SK-N-SH treated with all-trans-retinoic acid at 6 μM for 48 hours (cell line): Measurements from ENCODE around the gene UNC5CL.
"Not testable (repeated sequence)": the region's sequence is repeated elsewhere in the genome, so short reads cannot be mapped to it uniquely, and the experiment has no call there.

ENCODE experiments used
- ATAC-seq: fragments of 200-7000 bp; cut with Tn5 transposase; 3 replicates; pipeline ENCODE4 v1.9.1; 2020; ENCODE audit warnings: mild to moderate bottlenecking, moderate library complexity
- ARNTL ChIP-seq: fragments of 450-650 bp; formaldehyde crosslinking; IDR thresholded peaks from 2 replicates; pipeline ENCODE4 v1.5.0; 2020; ENCODE audit warnings: low read depth, mild to moderate bottlenecking, moderate library complexity, borderline replicate concordance
- BACH2 ChIP-seq: fragments of 250-450 bp; sonication (Bioruptor Pico); IDR thresholded peaks from 2 replicates; pipeline ENCODE4 v1.9.0; 2021; ENCODE audit warnings: mild to moderate bottlenecking, borderline replicate concordance
- ESRRG ChIP-seq: fragments of 250-450 bp; sonication (Bioruptor Pico); IDR thresholded peaks from 2 replicates; pipeline ENCODE4 v1.6.1; 2021; ENCODE audit warnings: mild to moderate bottlenecking
- ISL1 ChIP-seq: fragments of 250-450 bp; sonication (Bioruptor Pico); IDR thresholded peaks from 2 replicates; pipeline ENCODE4 v2.1.2; 2022; ENCODE audit warnings: mild to moderate bottlenecking, moderate library complexity
- OSR1 ChIP-seq: fragments of 250-450 bp; sonication (Bioruptor Pico); IDR thresholded peaks from 2 replicates; pipeline ENCODE4 v1.8.0; 2022; ENCODE audit warnings: moderate library complexity, mild to moderate bottlenecking, inconsistent platforms
- PPARA ChIP-seq: fragments of 250-450 bp; sonication (Bioruptor Pico); IDR thresholded peaks from 2 replicates; pipeline ENCODE4 v1.5.0; 2020; ENCODE audit warnings: mild to moderate bottlenecking, borderline replicate concordance
- RARB ChIP-seq: fragments of 250-450 bp; sonication (Bioruptor Pico); IDR thresholded peaks from 2 replicates; pipeline ENCODE4 v1.8.0; 2021; ENCODE audit warnings: mild to moderate bottlenecking, moderate library complexity
- SNAI2 ChIP-seq: fragments of 250-450 bp; sonication (Bioruptor Pico); IDR thresholded peaks from 2 replicates; pipeline ENCODE4 v1.5.0; 2020; ENCODE audit warnings: mild to moderate bottlenecking, moderate library complexity
- TCF4 ChIP-seq: fragments of 250-450 bp; sonication (Bioruptor Pico); IDR thresholded peaks from 2 replicates; pipeline ENCODE4 v1.8.0; 2021; ENCODE audit warnings: mild to moderate bottlenecking, moderate library complexity, borderline replicate concordance
- TOX ChIP-seq: fragments of 250-450 bp; sonication (Bioruptor Pico); IDR thresholded peaks from 2 replicates; pipeline ENCODE4 v1.8.0; 2021; ENCODE audit warnings: mild to moderate bottlenecking, moderate library complexity, borderline replicate concordance
- ZC3H10 ChIP-seq: fragments of 250-450 bp; sonication (Bioruptor Pico); IDR thresholded peaks from 2 replicates; pipeline ENCODE4 v1.5.1; 2021; ENCODE audit warnings: mild to moderate bottlenecking, moderate library complexity
- ZFP3 ChIP-seq: fragments of 250-450 bp; sonication (Bioruptor Pico); IDR thresholded peaks from 2 replicates; pipeline ENCODE4 v1.5.0; 2020; ENCODE audit warnings: mild to moderate bottlenecking, moderate library complexity
- ZFP30 ChIP-seq: fragments of 450-650 bp; formaldehyde crosslinking; IDR thresholded peaks from 2 replicates; pipeline ENCODE4 v1.5.0; 2022; ENCODE audit warnings: mild to moderate bottlenecking, moderate library complexity
- ZNF565 ChIP-seq: fragments of 450-650 bp; formaldehyde crosslinking; conservative IDR thresholded peaks from 2 replicates; pipeline ENCODE4 v1.5.0; 2020; ENCODE audit warnings: low read depth, mild to moderate bottlenecking, moderate library complexity
- ZNF8 ChIP-seq: fragments of 450-650 bp; formaldehyde crosslinking; IDR thresholded peaks from 2 replicates; pipeline ENCODE4 v1.5.0; 2020; ENCODE audit warnings: mild to moderate bottlenecking, moderate library complexity
- TF ChIP-seq, protein P1 (sequence below): fragments of 250-450 bp; sonication (Bioruptor Pico); IDR thresholded peaks from 2 replicates; pipeline ENCODE4 v1.5.1; 2020; ENCODE audit warnings: low read depth, mild to moderate bottlenecking, moderate library complexity
- TF ChIP-seq, protein P2 (sequence below): fragments of 250-450 bp; sonication (Bioruptor Pico); IDR thresholded peaks from 2 replicates; pipeline ENCODE4 v1.5.1; 2021; ENCODE audit warnings: mild to moderate bottlenecking, moderate library complexity
- TF ChIP-seq, protein P3 (sequence below): fragments of 250-450 bp; sonication (Bioruptor Pico); IDR thresholded peaks from 2 replicates; pipeline ENCODE4 v1.5.0; 2020; ENCODE audit warnings: mild to moderate bottlenecking, moderate library complexity
- TF ChIP-seq, protein P4 (sequence below): fragments of 250-450 bp; sonication (Bioruptor Pico); IDR thresholded peaks from 2 replicates; pipeline ENCODE4 v1.8.0; 2021; ENCODE audit warnings: low read depth, mild to moderate bottlenecking, moderate library complexity, borderline replicate concordance

The UNC5CL gene

DNA sequence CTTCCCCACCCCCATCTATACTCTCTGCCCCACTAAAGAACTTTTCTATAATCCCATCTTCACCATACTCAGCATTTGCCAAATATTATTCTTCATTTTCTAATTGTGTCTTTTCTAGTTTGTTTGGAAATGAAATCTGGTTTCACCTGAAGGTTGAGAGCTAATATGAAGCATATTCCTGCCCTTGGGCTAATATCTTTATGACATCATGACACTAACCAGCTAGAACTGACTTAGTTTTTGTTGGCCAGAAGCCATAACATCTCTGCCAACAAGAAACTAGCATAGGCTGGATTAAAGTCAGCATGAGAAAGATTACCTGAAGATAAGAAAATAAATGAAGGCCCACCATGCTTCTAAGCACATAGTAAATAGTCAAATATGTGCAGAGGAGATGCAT, 16.7 kb downstream of the UNC5CL start (continued):
- TF ChIP-seq ARNTL (CRISPR knock-in tag): no peak

DNA sequence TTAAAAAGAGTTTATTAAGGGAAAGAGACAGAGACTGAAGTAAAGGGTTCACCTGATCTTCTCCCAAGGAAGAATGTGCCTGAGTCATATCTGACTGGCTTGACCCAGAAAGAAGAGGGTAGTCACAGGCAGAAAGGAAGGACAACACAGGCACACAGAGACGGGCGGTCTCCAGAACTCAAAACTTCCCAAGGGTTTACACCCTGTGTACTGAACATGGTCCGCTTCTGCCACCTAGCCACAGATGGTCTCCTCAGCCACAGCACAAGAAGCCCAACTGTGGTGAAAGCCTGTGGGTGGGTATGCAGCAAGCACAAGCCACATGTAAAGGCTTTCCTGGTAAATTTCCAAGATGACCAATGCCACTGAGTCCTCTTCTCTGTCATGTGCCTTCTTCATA, 17.2 kb downstream of the UNC5CL start:
- TF ChIP-seq ZC3H10 (CRISPR knock-in tag): no peak
- no peak for TF ChIP-seq TCF4 (CRISPR knock-in tag)
- TF ChIP-seq ESRRG (CRISPR knock-in tag): no peak
- peak; percentile 71 for ATAC-seq

DNA sequence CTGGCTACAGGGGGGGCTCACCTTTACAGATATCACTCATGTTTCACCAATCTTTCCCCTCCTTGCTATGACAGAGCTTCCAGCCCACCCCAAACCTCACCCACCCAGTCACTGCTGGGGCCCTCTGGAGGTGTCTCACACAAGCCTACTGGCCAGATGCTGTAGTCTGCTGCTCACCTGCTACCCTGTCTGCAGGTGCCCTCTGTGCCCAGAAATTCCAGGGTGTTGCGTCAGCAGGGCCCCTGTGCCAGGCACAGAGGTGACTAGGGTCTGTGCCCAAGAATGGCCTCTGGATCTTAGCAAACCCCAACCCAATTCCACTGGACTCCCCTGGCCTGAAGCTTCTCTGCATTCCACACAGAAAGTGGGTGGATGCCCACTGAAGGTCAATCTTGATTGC, 21.4 kb downstream of the UNC5CL start:
- ATAC-seq: no peak
- TF ChIP-seq RARB (CRISPR knock-in tag): no peak
- TF ChIP-seq OSR1 (CRISPR knock-in tag): no peak

DNA sequence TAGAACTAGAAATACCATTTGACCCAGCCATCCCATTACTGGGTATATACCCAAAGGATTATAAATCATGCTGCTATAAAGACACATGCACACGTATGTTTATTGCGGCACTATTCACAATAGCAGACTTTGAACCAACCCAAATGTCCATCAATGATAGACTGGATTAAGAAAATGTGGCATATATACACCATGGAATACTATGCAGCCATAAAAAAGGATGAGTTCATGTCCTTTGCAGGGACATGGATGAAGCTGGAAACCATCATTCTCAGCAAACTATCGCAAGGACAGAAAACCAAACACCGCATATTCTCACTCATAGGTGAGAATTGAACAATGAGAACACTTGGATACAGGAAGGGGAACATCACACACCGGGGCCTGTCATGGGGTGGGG, 23.2 kb downstream of the UNC5CL start:
- not testable (repeated sequence) for ATAC-seq

DNA sequence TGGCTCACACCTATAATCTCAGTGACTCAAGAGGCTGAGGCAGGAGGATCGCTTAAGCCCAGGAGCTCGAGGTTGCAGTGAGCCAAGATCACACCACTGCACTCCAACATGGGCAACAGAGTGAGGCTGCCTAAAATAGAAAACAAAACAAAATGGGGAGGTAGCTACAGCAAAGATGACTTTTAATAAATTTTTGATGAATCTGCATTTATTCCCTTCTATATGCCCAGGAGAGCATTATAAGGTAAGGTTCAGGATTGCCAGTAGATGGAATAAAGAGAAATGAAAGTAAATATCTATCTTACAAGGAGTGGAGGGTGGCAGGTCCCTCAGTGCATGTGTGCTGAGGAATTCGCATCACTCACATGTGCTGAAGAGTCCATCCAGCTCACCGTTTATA, 24.2 kb downstream of the UNC5CL start:
- TF ChIP-seq, protein P1, sequence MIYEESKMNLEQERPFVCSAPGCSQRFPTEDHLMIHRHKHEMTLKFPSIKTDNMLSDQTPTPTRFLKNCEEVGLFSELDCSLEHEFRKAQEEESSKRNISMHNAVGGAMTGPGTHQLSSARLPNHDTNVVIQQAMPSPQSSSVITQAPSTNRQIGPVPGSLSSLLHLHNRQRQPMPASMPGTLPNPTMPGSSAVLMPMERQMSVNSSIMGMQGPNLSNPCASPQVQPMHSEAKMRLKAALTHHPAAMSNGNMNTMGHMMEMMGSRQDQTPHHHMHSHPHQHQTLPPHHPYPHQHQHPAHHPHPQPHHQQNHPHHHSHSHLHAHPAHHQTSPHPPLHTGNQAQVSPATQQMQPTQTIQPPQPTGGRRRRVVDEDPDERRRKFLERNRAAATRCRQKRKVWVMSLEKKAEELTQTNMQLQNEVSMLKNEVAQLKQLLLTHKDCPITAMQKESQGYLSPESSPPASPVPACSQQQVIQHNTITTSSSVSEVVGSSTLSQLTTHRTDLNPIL (CRISPR knock-in tag): no peak
- TF ChIP-seq ZNF8 (CRISPR knock-in tag) (no peak), ZC3H10 (CRISPR knock-in tag) (no peak), PPARA (CRISPR knock-in tag) (no peak), SNAI2 (CRISPR knock-in tag) (no peak), BACH2 (CRISPR knock-in tag) (no peak), ZNF565 (CRISPR knock-in tag) (no peak), OSR1 (CRISPR knock-in tag) (no peak), ARNTL (CRISPR knock-in tag) (no peak), TOX (CRISPR knock-in tag) (no peak)
- TF ChIP-seq, protein P2, sequence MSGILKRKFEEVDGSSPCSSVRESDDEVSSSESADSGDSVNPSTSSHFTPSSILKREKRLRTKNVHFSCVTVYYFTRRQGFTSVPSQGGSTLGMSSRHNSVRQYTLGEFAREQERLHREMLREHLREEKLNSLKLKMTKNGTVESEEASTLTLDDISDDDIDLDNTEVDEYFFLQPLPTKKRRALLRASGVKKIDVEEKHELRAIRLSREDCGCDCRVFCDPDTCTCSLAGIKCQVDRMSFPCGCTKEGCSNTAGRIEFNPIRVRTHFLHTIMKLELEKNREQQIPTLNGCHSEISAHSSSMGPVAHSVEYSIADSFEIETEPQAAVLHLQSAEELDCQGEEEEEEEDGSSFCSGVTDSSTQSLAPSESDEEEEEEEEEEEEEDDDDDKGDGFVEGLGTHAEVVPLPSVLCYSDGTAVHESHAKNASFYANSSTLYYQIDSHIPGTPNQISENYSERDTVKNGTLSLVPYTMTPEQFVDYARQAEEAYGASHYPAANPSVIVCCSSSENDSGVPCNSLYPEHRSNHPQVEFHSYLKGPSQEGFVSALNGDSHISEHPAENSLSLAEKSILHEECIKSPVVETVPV (CRISPR knock-in tag): no peak
- TF ChIP-seq, protein P3, sequence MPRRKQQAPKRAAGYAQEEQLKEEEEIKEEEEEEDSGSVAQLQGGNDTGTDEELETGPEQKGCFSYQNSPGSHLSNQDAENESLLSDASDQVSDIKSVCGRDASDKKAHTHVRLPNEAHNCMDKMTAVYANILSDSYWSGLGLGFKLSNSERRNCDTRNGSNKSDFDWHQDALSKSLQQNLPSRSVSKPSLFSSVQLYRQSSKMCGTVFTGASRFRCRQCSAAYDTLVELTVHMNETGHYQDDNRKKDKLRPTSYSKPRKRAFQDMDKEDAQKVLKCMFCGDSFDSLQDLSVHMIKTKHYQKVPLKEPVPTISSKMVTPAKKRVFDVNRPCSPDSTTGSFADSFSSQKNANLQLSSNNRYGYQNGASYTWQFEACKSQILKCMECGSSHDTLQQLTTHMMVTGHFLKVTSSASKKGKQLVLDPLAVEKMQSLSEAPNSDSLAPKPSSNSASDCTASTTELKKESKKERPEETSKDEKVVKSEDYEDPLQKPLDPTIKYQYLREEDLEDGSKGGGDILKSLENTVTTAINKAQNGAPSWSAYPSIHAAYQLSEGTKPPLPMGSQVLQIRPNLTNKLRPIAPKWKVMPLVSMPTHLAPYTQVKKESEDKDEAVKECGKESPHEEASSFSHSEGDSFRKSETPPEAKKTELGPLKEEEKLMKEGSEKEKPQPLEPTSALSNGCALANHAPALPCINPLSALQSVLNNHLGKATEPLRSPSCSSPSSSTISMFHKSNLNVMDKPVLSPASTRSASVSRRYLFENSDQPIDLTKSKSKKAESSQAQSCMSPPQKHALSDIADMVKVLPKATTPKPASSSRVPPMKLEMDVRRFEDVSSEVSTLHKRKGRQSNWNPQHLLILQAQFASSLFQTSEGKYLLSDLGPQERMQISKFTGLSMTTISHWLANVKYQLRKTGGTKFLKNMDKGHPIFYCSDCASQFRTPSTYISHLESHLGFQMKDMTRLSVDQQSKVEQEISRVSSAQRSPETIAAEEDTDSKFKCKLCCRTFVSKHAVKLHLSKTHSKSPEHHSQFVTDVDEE: no peak
- no peak for ATAC-seq

DNA sequence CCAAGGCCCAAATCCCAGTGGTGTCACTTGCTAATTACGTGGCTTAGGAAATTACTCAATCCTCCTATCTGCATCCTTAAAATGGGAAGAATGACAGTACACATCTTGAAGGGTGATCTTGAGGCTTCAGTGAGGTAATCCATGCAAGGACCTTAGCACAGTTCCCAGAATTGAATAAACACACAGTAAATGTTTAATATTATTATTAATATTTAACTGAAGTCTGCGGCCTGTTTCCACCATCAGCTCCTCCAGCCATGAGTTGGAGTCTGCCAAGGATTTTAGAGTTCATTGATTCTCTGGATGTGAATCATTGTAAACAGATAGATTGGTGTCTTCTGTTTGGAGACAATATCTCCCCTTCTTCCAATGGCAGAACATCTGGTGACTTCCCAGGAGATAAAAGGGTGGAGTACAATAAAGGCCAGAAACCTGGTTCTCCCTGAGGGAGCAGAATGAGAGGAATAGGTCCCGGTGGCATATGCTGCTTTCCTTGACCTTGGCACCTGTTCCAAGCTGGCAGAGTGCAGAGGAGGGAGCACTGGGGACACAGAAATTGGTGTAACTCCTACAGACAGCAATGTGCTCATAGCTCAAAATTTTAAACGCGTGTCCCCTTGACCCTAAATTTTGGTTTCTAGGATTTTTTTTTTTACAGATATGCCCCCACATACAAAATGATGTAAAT, 25.4 kb downstream of the UNC5CL start:
- no peak for ATAC-seq
- TF ChIP-seq ZC3H10 (CRISPR knock-in tag): no peak
- TF ChIP-seq ZFP3 (CRISPR knock-in tag): no peak
- TF ChIP-seq, protein P4, sequence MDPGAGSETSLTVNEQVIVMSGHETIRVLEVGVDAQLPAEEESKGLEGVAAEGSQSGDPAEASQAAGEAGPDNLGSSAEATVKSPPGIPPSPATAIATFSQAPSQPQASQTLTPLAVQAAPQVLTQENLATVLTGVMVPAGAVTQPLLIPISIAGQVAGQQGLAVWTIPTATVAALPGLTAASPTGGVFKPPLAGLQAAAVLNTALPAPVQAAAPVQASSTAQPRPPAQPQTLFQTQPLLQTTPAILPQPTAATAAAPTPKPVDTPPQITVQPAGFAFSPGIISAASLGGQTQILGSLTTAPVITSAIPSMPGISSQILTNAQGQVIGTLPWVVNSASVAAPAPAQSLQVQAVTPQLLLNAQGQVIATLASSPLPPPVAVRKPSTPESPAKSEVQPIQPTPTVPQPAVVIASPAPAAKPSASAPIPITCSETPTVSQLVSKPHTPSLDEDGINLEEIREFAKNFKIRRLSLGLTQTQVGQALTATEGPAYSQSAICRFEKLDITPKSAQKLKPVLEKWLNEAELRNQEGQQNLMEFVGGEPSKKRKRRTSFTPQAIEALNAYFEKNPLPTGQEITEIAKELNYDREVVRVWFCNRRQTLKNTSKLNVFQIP (CRISPR knock-in tag): no peak
- no peak for TF ChIP-seq SNAI2 (CRISPR knock-in tag)
- TF ChIP-seq, protein P1 (CRISPR knock-in tag): no peak
- TF ChIP-seq BACH2 (CRISPR knock-in tag): no peak
- no peak for TF ChIP-seq ISL1
- TF ChIP-seq ZFP30 (CRISPR knock-in tag): no peak
- TF ChIP-seq, protein P2 (CRISPR knock-in tag): no peak
- TF ChIP-seq ESRRG (CRISPR knock-in tag): no peak
- no peak for TF ChIP-seq OSR1 (CRISPR knock-in tag)
- no peak for TF ChIP-seq TCF4 (CRISPR knock-in tag)
- TF ChIP-seq TOX (CRISPR knock-in tag): no peak
- no peak for TF ChIP-seq ZNF565 (CRISPR knock-in tag)
- TF ChIP-seq PPARA (CRISPR knock-in tag): no peak
